Measurements from ENCODE around the gene SLC16A3. TPM values are rescaled to one million over a fixed set of nuclear protein-coding genes. Genes with fewer than 3 reads are reported as not detected.

Gene SLC16A3
- total and polyA plus RNA-seq, 8 donors: 4.9 to 87.9 (median 37.7) TPM

DNA sequence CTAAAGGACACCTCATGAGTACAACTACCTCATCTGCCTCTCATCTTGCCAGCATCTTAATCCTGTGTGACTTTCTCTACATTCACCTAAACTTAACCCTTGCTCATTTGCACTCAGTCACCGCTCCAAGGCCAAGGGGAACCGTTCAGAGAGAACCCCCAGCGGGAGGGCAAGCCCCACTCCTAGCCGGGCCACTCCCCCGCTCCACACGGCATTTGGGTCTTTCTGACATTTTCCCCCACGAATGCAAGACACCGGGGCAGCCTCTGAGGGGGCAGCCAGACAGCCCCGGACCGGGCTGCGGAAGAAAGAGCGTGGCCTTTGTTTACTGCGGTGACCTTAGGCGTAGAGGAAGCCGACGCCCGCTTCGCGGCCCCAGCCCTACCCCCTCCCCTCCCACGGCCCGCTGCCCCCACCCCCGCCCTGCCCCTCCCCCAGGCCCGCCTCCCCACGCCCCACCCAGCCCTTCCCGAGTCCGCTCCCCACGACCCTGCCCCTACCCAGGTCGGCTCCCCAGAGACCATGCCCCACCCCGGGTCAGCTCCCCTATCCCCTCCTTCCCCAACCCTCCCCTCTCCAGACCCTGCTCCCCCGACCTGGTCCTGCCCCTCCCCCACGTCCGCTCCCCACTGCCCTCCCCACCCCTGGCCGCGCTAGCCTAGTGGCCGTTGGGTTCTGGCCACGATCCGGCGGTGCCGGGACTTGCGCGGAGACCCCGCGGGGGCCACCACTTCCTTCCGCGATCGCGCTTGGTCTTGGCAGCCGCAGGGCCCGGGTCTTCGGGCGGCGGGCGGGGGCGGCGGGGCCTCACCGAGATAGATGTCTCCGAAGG lies 43.9 kb downstream of the SLC16A3 start:
- intact Hi-C loops (cut with DNase I; ENCODE audit: low total_unique reads): no loop called here
- Histone ChIP-seq H3K9me3 (no peaks in the 10 kb centered on the region), H3K27ac (peak overlapping the region; percentile 96 to 100 (median 98)), H3K4me1 (peaks cover 58 to 82% (median 66%) of the 10 kb centered on the region in 4 donors), H3K27me3 (no peaks in the 10 kb centered on the region), H3K36me3 (peaks cover 9 to 30% (median 21%) of the 10 kb centered on the region in 4 donors), H3K4me3 (peak overlapping the region; percentile 63 to 100 (median 87))
- TF ChIP-seq POLR2A (IDR thresholded peaks at IDR 0.05) (no peak), POLR2AphosphoS5 (IDR thresholded peaks at IDR 0.05) (no peak), CTCF (IDR thresholded peaks at IDR 0.05) (no peak), EP300 (IDR thresholded peaks at IDR 0.05) (no peak)
- peak in 1 of 2 donors; percentile 51 for DNase-seq
- WGBS, 5 donors: 0 to 2% (median 1%) methylated on average over 24 to 57 of the region's 57 CpGs

DNA sequence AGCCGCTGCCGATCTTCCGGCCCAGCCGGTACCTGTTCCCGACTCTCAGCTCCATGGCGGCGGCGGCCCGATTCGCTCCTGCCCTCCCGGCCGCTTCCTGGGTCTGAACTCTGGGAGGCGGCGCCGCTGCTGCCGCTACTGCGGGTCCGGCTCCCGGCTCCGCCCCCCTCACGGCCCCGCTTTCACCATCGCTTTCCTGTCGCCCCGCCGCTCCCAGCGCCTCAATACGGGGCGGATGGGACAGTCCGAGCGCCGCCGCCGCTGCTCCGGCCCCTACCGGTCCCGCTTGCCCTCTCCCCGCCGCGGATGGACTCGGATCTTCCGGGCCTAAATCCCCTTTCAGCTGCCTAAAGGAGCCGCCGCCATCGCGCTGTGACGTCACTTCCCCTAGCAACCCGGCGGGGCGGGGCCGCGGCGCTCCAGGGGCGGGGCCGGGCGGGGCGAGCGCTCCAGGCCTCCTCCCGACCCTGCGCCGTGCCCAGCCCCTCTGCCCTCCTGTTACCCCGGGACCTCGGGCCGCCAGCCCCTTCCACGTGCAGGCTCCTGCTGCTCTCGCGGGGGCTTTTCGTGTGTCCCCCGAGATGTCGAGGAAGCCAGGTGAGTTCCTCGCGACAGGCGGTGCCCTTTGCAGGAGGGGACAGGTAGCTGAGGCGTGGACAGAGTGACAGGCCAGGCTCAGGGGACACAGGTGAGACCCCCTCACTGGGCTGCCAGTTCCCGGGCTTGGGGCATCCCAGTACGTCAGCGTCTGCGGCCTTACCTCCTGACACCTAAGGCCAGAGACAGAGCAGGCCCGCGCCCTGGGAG lies 44.7 kb downstream of the SLC16A3 start, which contains the start of gene CSNK1D:
Gene CSNK1D (minus strand): TSS at position 374 of the 807 bp plus-strand sequence. CDS start 319 bp downstream, at position 55.
- peak; percentile 96 to 97 for DNase-seq
- H3K27me3 ChIP-seq: no peaks in the 10 kb centered on the region
- H3K9me3 ChIP-seq: no peaks in the 10 kb centered on the region
- peak within 1 kb of the TSS; percentile 96 to 100 (median 98) for H3K27ac ChIP-seq
- intact Hi-C loops (cut with DNase I; ENCODE audit: low total_unique reads): no loop called here
- TF ChIP-seq CTCF (IDR thresholded peaks at IDR 0.05): no peak
- TF ChIP-seq EP300 (IDR thresholded peaks at IDR 0.05): peak; percentile 58
- TF ChIP-seq POLR2AphosphoS5 (IDR thresholded peaks at IDR 0.05): peak; percentile 4 to 96 (median 96)
- peak in 2 of 4 donors; percentile 39 to 80 for TF ChIP-seq POLR2A (IDR thresholded peaks at IDR 0.05)
- WGBS, 5 donors: 1 to 24% (median 3%) methylated on average over 7 to 80 of the region's 80 CpGs
- H3K4me1 ChIP-seq: peaks cover 50 to 82% (median 58%) of the 10 kb centered on the region in 4 donors
- peak within 1 kb of the TSS; percentile 63 to 100 (median 87) for H3K4me3 ChIP-seq
- peaks cover 9 to 30% (median 26%) of the 10 kb centered on the region in 4 donors for H3K36me3 ChIP-seq

DNA sequence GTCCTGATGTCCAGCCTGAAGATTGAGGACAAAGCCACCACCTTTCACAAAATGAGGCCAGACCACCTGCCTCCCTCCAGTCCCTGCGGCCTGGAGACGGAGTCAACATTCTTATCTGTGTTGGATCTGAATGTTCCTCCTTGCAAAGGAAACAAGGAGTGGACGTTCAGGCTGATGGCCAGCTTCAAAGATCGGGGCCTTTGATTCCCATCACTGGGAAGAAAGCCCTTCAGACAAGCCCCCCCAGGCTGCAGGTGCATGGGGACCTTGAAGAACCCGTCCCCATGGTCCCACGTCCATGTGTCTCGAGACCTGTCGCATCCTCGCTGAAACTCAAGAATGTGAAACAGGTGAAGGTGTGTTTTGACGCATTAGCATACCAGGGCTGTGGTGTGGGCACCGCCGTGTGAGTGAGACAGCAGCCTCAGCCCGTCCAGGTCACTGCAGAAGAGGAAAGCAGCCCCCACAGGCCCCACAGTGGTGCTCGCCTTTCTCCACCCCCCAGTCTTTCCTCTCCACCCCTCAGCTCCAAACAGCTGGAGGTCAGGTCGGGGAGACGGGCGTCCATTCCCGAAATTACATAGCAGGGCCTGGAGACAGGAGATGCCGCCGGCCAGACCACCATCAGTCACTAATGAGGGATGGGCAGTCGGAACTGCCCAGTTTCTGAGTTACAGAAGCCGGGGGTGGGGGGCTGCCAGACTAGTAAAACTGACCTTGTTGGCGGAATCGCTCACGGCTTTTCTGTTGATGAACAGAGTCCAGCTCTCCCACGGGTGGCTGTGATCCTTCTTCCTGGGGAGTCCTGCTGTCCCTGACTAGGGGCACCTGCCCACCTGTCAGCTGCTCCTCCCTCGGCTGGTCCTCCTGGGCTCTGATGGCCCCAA lies 45.5 kb downstream of the SLC16A3 start:
- TF ChIP-seq POLR2AphosphoS5 (IDR thresholded peaks at IDR 0.05) (no peak), CTCF (IDR thresholded peaks at IDR 0.05) (no peak), EP300 (IDR thresholded peaks at IDR 0.05) (no peak), POLR2A (IDR thresholded peaks at IDR 0.05) (no peak)
- H3K27me3 ChIP-seq: no peaks in the 10 kb centered on the region
- peak overlapping the region; percentile 63 to 100 (median 87) for H3K4me3 ChIP-seq
- H3K36me3 ChIP-seq: peaks cover 9 to 30% (median 25%) of the 10 kb centered on the region in 4 donors
- no peaks in the 10 kb centered on the region for H3K9me3 ChIP-seq
- WGBS, 5 donors: 54 to 60% (median 56%) methylated on average over 22 to 27 of the region's 27 CpGs
- H3K27ac ChIP-seq: peak overlapping the region; percentile 96 to 100 (median 98)
- H3K4me1 ChIP-seq: peaks cover 43 to 80% (median 51%) of the 10 kb centered on the region in 4 donors
- no peak for DNase-seq
- intact Hi-C loops (cut with DNase I; ENCODE audit: low total_unique reads): no loop called here

Measured in stomach (tissue), 9 donors.